ENCODE results near the gene GRIA1. TPM values are rescaled to one million over a fixed set of nuclear protein-coding genes. Genes with fewer than 3 reads are reported as not detected.

GRIA1 gene
- total RNA-seq, 3 donors from 2014 or later = 0.33 to 0.88 TPM; not detected in 1

DNA sequence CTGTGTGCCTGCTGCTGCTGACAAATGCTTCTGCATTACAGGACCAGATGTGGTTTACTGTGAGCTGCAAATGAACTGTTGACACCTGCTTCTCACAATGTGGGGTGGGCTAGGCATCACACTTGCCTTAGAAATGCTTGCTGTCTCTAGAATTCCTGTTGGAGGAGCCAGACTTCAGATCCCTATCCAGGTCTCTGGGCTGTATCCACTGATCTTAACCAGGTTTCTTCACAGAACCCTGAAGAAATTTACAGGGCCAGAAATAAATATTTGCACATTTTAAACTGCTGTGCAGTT lies 292.8 kb downstream of the GRIA1 start:
- no peaks in the 10 kb centered on the region for H3K27me3 ChIP-seq
- no peak overlapping the region for H3K27ac ChIP-seq
- no peak for DNase-seq (ENCODE audit: low spot score in 2 of 2)
- intact Hi-C loops (cut with DNase I; ENCODE audit: low total_unique reads) = no loop called here
- H3K4me1 ChIP-seq = no peaks in the 10 kb centered on the region
- no peaks in the 10 kb centered on the region for H3K9me3 ChIP-seq
- H3K4me3 ChIP-seq = no peak overlapping the region
- H3K36me3 ChIP-seq = no peaks in the 10 kb centered on the region
- TF ChIP-seq, protein P1, sequence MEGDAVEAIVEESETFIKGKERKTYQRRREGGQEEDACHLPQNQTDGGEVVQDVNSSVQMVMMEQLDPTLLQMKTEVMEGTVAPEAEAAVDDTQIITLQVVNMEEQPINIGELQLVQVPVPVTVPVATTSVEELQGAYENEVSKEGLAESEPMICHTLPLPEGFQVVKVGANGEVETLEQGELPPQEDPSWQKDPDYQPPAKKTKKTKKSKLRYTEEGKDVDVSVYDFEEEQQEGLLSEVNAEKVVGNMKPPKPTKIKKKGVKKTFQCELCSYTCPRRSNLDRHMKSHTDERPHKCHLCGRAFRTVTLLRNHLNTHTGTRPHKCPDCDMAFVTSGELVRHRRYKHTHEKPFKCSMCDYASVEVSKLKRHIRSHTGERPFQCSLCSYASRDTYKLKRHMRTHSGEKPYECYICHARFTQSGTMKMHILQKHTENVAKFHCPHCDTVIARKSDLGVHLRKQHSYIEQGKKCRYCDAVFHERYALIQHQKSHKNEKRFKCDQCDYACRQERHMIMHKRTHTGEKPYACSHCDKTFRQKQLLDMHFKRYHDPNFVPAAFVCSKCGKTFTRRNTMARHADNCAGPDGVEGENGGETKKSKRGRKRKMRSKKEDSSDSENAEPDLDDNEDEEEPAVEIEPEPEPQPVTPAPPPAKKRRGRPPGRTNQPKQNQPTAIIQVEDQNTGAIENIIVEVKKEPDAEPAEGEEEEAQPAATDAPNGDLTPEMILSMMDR (IDR thresholded peaks at IDR 0.05) = no peak
- no peak for TF ChIP-seq POLR2A (IDR thresholded peaks at IDR 0.05)
- TF ChIP-seq POLR2AphosphoS5 (IDR thresholded peaks at IDR 0.05) = no peak

DNA sequence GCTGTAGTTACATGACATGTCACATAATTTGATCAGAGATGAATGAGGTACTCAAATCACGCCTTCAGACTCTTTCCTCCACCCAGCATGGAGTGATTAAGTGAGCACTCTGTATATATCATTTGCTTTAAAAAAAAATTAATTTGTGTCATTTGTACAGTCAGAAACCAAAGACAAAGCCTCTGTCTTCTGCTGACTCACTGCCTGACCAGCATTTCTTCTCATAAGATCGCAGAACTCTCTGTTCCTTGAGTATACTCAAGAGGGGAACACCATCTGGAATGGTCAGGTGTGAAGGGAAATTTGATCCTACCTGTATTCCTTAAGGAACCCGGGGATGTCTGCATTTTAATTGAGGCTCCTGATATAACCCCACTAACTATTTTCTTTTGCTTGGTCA lies 293.8 kb downstream of the GRIA1 start:
- Histone ChIP-seq H3K36me3 (no peaks in the 10 kb centered on the region), H3K27ac (no peak overlapping the region), H3K9me3 (no peaks in the 10 kb centered on the region), H3K4me1 (no peaks in the 10 kb centered on the region), H3K4me3 (no peak overlapping the region), H3K27me3 (no peaks in the 10 kb centered on the region)
- TF ChIP-seq POLR2A (IDR thresholded peaks at IDR 0.05) = no peak
- TF ChIP-seq POLR2AphosphoS5 (IDR thresholded peaks at IDR 0.05) = no peak
- TF ChIP-seq, protein P1 (IDR thresholded peaks at IDR 0.05) = no peak
- no peak for DNase-seq (ENCODE audit: low spot score in 2 of 2)
- intact Hi-C loops (cut with DNase I; ENCODE audit: low total_unique reads) = no loop called here

DNA sequence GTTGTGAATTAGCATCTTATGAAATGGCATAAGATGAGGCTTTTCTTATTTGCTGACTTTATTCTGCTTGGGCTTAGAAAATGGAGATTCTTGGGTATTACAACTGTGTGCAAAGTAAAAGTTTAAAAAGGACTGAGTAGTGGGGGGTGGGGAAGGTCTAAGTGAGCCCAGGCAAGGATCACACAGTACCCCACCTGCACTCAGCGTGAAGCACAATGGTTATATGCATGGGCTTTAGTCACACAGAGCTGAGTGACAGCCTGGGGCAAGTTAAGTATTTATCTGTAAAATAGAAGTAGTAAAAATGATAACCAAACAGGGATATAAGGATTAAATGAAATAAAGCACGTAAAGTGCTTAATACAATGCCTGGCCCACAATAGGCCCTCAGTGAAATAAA lies 300.9 kb downstream of the GRIA1 start:
- no peaks in the 10 kb centered on the region for H3K4me1 ChIP-seq
- no peak overlapping the region for H3K4me3 ChIP-seq
- TF ChIP-seq, protein P1 (IDR thresholded peaks at IDR 0.05) = no peak
- TF ChIP-seq POLR2A (IDR thresholded peaks at IDR 0.05) (no peak), POLR2AphosphoS5 (IDR thresholded peaks at IDR 0.05) (no peak)
- H3K27me3 ChIP-seq = no peaks in the 10 kb centered on the region
- no peak overlapping the region for H3K27ac ChIP-seq
- no peak for DNase-seq (ENCODE audit: low spot score in 2 of 2)
- no peaks in the 10 kb centered on the region for H3K9me3 ChIP-seq
- H3K36me3 ChIP-seq = no peaks in the 10 kb centered on the region
- intact Hi-C loops (cut with DNase I; ENCODE audit: low total_unique reads) = no loop called here

DNA sequence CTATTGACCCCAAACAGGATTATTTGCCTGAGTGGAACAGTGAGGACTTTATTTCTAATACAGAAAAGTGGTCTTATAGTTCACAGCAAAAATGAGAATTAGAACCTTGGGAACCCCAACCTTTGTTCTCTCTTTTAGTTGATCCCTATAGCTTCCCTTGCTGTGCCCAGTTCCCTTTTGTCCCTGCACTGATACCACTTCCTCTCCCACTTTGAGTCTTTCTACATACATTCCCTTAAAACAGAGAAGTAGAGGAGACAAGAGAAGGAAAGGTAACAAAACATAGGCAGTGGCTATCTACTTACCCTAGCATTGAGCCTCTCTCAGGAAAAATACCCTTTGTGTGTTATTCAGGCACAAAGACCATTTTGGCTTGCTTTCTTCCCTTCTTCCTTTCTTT lies 301.8 kb downstream of the GRIA1 start:
- no peak for DNase-seq (ENCODE audit: low spot score in 2 of 2)
- TF ChIP-seq POLR2AphosphoS5 (IDR thresholded peaks at IDR 0.05) = no peak
- TF ChIP-seq POLR2A (IDR thresholded peaks at IDR 0.05) = no peak
- TF ChIP-seq, protein P1 (IDR thresholded peaks at IDR 0.05) = no peak
- Histone ChIP-seq H3K4me1 (no peaks in the 10 kb centered on the region), H3K36me3 (no peaks in the 10 kb centered on the region), H3K27ac (no peak overlapping the region), H3K27me3 (no peaks in the 10 kb centered on the region), H3K9me3 (no peaks in the 10 kb centered on the region), H3K4me3 (no peak overlapping the region)
- intact Hi-C loops (cut with DNase I; ENCODE audit: low total_unique reads) = no loop called here

DNA sequence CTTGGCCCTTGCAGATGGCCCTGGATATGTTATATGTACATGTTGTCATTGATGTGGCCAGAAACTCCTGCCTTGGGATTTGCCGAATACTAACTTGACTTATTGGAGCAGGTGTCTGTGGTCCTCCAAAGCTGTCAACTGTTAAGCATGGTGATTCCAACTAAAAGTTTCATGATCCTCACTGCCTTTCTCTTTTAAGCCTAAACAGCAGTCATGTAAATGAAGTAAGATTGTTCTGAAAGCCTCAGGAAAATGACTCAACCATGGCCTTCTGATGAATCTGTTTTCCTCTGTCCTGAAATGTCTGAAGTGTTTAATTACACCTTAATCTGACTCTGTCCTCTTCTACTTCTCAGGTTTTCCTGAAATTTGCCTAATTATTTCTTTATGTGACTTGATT lies 303.2 kb downstream of the GRIA1 start:
- no peak for DNase-seq (ENCODE audit: low spot score in 2 of 2)
- Histone ChIP-seq H3K4me1 (no peaks in the 10 kb centered on the region), H3K9me3 (no peaks in the 10 kb centered on the region), H3K4me3 (no peak overlapping the region), H3K36me3 (no peaks in the 10 kb centered on the region), H3K27me3 (no peaks in the 10 kb centered on the region), H3K27ac (no peak overlapping the region)
- intact Hi-C loops (cut with DNase I; ENCODE audit: low total_unique reads) = no loop called here
- TF ChIP-seq POLR2A (IDR thresholded peaks at IDR 0.05) (no peak), POLR2AphosphoS5 (IDR thresholded peaks at IDR 0.05) (no peak)
- TF ChIP-seq, protein P1 (IDR thresholded peaks at IDR 0.05) = no peak

All from breast epithelium (tissue), 4 donors.